ENCODE data around the gene SNRPA.

DNA sequence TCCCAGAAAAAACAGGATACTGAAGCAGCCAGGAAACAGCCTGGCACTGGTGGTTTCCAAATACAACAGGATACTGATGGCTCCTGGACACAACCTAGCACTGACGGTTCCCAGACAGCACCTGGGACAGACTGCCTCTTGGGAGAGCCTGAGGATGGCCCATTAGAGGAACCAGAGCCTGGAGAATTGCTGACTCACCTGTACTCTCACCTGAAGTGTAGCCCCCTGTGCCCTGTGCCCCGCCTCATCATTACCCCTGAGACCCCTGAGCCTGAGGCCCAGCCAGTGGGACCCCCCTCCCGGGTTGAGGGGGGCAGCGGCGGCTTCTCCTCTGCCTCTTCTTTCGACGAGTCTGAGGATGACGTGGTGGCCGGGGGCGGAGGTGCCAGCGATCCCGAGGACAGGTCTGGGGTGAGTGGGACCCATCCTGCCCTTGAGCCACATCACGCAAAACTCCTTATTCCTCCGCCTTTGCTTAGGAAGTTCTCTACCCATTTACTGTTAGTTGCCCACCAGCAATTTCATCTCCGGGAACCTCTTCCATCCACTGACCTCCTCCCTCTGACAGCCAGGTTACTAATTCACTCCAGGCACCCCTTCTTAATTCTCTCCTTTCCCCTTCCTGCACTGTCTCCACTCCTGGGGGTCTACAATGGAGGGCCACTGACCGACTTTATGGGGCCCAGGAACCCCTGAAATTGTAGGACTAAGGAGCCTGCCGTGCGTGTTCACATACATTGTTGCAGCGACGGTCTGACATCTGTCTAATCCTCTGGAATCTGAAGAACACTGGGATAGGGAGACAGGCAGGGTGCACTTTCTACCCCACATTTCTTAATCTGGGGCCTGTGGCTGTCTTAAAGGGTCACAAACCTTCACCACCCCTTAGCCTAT is 32.9 kb upstream of the SNRPA start:
- TF ChIP-seq, protein P1, sequence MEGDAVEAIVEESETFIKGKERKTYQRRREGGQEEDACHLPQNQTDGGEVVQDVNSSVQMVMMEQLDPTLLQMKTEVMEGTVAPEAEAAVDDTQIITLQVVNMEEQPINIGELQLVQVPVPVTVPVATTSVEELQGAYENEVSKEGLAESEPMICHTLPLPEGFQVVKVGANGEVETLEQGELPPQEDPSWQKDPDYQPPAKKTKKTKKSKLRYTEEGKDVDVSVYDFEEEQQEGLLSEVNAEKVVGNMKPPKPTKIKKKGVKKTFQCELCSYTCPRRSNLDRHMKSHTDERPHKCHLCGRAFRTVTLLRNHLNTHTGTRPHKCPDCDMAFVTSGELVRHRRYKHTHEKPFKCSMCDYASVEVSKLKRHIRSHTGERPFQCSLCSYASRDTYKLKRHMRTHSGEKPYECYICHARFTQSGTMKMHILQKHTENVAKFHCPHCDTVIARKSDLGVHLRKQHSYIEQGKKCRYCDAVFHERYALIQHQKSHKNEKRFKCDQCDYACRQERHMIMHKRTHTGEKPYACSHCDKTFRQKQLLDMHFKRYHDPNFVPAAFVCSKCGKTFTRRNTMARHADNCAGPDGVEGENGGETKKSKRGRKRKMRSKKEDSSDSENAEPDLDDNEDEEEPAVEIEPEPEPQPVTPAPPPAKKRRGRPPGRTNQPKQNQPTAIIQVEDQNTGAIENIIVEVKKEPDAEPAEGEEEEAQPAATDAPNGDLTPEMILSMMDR (IDR thresholded peaks at IDR 0.05), result no peak
- TF ChIP-seq EZH2 (IDR thresholded peaks at IDR 0.05) (no peak), EZH2phosphoT487 (IDR thresholded peaks at IDR 0.05) (no peak)
